HG02623 (cell line): ENCODE data around the gene FARS2.

Experiments used
- ATAC-seq: cut with Tn5 transposase; IDR thresholded peaks from one replicate; pipeline ENCODE4 v1.9.1; 2021; ENCODE audit warnings: moderate library complexity; ENCODE audit not compliant: unreplicated experiment

The FARS2 gene

DNA sequence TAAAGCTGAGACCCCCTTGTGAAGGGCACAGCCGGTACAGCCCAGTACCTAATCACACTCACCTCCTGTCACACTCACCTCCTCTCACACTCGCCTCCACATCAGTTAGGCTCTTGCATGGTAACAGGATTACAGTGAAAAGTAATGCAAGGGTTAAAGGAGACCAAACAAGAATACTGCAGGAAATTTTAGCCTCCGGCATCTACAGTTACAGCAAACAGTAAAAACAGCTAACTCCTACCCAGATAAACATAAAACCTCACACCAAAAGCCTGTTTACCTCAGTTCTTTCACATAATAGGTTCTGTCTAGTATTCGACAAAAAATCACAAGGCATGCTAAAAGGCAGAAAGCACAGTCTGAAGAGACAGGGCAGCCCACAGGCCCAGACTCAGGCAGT is 55.6 kb downstream of the FARS2 start:
- ATAC-seq, result no peak

DNA sequence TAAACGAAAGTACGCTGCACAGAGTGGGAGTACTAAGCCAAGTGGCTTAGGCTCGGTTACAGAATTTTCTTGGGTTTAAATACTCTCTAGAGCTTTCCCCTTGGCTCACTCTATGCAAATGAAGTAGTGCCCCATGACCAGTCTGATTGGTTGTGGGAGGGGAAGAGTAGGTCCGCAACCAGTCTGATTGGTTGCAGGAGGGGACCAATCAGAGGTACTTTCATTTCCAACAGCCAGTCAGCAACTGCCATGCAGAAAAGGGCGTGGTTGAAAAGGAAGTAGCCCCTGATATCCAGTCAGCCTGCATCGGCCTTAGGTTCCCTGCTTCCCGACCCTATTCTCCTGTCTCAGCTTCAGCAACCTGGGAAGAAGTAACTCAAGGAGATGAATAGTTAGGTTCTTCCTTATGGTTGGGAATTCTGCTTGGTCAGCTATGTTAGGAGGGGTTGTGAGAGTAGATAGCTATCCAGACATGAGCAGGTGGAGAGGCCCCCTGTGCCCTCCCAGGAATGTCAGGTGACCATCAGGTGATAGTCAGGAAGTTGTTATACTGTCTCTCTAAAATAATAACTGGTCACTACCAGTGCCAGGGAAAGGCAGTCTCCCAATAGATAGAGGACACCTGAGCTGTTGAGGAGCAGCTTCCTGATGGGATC is 57.4 kb downstream of the FARS2 start:
- no peak for ATAC-seq

DNA sequence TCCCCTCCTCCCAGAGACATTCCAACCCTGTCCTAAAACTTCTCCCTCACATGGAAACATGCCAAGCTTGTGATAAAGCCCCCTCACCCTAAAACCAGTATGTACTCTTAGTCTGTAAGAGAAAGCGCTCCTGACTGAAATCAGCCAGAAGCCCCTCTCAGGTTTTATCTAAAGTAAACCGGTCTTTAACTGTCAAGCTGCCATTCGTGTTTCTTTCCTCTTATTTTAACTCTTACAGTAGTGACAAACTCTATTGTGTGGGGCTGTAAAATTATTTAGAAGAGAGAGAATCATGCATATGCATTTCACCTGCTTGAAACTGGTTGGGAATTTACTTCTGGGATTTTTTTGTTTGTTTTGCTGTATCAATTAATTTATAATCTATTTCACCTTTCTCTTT is 62.7 kb downstream of the FARS2 start:
- no peak for ATAC-seq

DNA sequence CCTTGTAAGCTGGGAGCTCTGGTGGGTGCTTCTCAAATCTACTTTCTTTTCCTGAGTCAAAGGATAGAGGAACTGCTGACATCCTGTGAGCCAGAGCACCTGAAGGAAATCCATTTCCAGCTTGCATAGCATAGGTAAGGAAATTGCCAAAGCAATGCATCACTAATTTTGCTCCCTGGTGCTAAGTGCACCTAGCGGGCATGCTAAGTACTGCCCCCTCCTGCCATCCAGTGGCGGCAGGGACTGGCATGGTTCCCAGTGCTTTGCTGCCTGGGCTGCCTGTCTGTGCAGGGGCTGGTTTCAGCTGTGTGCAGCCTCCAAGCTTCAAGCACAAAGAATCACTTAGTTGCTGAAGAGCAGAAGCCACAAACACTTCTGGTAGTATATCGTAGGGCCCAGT is 63.9 kb downstream of the FARS2 start:
- no peak for ATAC-seq

DNA sequence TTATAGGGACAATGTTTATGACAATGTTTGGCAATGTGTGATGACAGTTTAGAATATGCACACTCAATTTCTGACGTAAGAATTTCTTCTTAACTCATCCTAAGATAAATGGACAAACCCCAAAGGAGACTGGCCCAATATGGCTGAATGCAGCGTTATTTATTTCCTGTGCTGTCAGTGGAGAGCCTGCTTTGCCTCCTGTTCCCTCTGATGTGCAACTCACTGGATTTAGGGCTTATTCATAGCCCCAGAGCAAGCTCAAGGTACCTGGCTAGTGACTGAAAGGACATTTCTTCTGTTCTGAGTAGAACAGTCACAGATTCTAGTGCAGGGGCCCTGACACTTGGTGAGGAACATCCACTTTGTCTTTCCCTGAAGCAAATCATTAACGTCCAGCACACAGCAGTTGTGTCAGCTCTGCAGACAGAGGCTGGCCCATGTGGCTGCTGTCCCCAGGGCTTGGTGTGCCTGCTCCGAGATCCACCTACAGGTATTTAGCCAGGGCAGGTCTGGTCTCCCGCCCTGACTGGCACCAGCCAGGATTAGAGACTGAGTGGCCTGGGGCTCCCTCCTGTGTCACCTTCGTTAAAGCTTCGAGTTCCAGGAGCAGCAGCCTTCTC is 64.8 kb downstream of the FARS2 start:
- ATAC-seq, result no peak

DNA sequence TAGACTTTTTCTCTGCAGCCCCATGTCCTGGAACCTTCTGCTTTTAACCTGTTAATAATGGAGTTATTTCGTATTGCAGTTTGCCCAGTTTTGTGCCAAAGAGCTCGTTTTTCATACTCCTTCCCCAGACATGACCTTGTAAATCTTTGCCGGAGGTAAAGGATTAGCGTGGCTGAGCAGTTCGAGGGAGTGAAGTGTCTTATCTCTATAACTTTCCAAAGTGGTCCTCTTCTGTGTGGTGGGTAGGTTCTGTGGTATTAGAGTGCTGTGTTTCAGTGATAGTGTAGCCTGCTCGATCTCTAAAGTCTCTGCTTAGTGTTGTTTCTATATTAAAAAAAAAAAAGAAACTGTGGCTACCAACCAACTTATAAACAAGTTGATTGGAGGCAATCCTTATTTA is 67.5 kb downstream of the FARS2 start:
- no peak for ATAC-seq

DNA sequence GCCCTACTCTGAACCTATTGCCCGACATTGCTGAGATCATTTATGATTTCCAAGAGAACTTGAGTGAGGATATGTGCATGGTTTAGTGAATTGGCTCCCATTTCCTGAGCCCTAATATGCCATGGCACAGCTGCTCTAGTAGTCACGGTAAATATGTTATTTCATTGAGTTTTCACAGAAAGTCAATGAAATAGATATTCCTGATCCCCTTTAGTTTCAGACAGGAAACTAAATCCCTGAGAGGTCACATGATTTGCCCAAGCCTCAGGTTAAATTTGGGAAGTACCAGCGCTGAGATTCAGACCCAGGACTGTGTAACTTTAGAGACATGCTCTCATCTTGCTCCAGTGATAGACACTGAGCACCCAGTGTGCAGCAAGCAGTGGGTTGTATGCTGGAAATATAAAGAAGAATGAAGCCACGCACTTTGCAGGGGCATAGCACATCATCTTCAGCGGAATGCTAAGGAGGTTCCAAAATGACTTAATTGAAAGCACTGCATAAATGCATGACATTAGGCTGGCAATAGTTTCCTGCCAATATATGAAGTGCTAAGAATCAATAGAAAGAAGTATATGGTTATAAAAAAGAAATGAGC is 70.6 kb downstream of the FARS2 start:
- no peak for ATAC-seq

DNA sequence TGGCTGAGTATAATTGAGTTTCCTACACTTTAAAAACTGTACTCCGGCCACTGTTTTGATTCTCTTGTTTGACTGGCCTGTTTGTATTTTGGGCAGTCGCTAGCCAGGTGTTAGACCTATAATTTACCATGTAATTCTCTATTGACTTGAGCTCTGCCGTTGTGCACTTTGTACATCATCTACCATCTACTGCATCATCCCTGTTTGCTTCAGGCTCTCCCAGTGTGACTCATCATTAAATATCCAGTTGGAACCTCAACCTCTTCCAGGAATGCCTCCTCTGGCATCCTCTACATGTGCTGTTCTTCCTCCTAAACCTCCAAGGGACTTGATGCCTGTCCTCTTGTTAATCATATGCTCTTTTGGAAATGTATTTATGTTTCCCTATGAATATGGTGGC is 72.3 kb downstream of the FARS2 start:
- ATAC-seq, result no peak

DNA sequence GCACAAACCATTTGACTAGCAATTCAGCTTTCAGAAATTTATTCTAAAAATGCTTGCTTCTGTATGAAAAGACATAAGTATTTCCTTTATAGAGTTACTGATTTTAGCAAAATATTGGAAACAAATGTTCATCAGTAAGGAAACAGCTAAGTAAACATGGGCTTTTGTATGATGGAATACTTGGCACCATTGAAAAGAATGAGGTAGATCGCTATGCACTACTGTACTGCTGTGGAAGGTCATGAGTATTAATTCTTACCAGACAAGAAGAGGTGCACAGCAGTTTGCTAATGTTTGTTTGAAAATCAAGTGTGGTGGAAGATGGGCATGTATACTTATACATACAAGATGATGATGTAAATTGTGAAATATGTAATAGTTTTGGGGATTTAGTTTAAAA is 73.0 kb downstream of the FARS2 start:
- no peak for ATAC-seq

DNA sequence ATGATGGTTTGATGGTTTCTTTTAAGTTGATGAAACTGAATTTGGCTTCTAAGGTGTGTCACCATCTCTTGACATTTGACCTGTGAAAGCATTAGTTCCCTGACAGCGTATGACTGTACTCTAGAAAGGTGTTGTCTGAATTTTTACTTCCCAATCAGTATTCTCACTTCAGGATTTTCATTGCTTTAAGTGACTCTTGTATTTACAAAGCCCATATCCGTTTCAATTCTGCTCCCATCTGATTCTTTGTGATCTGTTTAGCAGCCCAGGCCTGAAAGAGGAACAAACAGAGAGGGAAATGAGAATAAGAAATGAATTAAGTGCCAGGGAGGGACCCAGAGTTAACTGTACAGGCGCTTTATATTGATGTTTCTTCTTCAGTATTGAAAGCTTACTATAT is 73.7 kb downstream of the FARS2 start:
- ATAC-seq, result no peak

DNA sequence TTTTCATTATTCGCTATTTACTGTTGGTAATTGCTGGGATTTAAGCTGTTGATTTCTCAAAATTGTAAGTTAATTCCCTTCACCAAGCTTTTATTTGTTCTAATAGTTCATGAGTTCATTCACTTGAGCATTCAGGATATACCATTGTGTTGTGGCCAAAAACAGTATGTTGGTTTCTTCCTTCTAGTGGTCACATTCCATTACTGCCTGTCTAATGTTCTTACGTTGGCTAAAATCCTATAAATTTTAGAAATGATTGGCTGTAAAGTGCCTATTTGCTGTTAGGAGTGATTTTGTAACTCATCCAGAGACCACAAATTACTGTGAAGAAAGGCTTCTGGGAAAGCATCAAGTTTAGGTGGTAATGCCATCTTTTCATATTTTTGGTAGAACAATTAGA is 76.3 kb downstream of the FARS2 start:
- no peak for ATAC-seq

DNA sequence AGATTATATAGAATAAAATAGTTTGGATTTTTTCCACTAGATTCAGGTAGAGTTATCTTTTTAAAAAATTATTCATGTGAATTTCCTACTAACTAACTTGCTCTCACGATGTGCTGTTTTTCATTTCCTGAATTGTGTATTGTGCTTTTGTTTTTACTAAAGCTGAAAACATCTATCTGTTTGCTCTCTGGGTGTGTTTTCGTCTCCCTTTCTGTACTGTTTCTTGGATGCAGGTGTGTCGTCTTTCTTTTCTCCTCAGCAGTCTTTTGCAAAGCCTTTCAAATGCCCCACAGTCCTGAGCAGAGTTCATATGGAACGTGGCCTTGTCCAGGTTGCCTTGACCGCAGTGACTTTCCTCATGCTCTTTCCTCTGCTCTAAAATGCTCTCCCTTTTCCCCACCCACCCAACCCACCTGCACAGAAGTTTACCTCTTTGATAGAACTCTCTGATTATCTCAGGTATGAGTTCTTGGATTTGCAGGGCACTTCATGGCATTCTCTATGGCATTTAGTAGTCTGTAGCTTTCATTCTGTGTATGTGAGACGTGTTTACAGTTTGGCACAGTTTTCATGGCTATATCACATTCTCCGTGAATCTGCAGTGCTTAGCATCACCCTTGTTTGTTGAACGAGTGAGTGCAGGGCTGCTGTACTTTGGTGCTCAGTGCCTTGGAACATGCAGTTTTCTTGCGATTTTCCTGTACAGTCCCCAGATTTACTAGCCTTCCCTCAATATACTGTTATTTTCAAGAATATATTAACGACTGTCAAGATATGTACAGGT is 77.1 kb downstream of the FARS2 start:
- no peak for ATAC-seq

DNA sequence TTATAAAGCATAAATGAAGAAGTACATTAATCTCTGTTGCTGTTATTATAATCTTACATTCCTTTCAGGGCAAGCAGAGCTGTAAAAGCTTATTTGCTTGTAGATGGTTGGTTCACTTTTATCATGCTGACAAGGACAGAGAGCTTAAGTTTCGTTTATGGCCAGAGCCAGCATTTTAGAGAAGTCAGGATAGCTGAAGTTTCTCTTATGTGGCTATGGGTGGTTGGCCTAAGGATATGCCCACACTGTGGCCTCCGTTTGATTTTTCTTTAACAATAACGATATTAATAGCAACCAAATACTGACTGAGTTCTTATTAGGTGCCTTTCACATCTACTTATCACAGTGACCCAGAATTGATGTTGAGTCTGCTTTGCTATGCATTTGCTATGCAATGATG is 78.5 kb downstream of the FARS2 start:
- ATAC-seq, result no peak

DNA sequence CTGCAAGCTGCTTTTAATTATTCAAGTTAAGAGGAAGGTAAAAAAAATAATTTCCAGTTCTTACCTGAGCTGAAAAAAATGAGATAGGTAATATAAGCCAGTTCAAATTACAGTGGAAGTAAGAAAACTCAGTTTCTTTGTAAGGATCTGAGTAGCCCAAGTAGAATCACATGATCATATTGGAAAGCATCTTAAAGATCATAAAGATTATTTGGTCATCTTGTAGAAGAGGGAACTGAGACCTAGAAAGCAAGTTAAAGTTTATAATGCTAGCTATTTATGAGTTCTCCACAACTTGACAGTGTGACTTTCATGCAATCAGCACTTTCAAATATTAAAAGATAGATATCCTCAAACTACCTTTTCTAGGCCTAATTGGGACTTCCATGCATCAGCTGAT is 80.5 kb downstream of the FARS2 start:
- no peak for ATAC-seq

DNA sequence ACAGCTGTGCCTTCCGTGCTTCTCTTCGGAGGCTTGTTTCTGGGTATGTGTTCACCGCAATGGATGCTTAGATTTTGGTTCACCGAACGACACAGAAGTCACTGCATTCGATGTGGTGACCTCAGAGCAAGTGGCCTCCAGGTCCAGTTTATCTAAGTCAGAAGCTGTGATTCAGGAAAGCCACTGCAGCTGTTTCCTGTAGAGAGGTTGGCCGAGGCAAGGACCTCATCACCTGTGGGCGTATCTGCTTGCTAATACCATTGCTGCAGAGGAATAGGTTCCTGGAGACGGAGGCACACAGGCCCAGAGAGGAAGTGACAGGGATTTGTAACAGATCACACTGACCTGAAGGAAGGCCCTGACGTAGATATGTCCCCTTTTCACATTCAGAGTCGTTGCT is 82.7 kb downstream of the FARS2 start:
- ATAC-seq, result no peak

DNA sequence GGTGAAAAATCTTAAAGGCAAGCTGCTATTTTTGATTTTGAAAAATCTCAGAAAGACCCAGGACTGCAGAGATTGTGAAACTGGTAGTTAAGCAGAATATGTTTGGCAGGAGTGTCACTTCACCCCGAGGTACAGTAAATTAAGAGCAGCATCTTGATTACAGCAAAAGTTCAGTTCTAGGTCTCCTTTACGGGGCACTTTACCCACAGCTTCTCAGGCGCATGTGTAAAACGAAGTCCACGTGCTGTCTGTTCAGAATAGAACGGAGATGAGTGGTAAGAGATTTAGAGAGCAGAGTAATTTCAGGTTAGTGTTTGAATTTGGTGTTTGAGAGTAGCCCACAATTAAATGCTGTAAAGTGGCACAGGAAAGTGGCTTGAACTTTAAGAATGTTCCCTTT is 84.0 kb downstream of the FARS2 start:
- ATAC-seq, result no peak

DNA sequence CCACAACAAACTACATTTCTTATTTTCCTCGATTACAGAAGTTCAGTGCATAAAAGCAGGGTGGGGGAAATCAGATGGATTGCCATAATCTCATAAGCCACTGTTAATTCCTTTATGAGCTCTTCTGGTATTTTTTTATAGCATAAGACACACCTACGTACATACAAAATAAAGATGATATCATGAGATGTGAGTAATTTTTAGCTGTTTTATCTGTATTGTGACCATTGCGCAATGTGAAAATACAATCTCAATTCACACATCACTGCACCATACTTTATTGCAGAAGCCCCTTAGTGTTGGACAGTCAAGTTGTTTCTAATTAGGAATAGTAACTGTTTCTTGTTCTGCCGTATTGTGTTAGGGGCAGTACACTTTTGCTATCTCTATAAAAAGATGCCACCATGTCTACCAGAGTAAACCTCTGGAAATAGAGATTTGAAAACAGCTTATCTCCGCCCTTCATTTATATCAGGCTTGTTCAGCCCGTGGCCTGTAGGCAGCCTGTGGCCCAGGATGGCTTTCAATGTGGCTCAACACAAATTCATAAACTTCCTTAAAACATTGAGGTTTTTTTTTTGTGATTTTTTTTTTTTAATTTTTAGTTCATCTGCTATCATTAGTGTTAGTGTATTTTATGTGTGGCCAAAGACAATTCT is 90.4 kb downstream of the FARS2 start:
- ATAC-seq, result no peak

DNA sequence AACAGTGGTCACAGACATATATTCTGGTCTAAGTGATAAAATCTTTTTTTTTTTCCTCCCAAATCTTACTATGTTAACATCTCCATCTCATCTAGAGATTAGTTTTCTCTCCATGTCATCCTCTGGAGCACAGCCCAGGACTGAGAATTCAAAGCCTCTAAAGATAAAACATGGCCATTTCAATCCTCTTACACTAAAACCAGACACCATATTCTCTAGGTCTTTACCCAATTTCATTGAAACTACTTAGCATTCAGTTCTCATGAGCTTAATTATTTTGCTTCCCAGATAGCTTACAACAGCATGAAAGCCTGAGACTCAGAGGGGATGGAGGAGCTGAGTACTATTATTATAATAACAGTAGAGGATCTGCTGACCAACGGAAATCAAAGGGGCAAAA is 92.7 kb downstream of the FARS2 start:
- no peak for ATAC-seq

DNA sequence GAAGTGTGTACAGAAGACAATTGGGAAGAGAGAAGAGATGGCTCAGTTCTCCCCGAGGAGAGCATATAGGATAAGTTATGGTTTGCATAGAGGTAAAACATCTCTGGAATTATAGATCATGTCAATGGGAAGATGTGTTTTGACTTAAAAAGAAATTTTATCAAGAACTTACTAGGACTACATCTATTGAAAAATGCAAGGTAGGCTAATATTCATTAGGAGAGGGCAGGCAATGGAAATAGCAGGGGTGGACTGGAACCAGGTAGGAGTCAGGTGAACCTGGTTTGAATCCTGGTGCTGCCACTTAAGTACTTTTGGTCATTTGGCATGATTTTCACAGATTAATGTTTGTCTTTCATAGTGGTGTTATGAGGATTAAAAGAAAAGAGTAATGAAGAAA is 96.2 kb downstream of the FARS2 start:
- ATAC-seq, result no peak

DNA sequence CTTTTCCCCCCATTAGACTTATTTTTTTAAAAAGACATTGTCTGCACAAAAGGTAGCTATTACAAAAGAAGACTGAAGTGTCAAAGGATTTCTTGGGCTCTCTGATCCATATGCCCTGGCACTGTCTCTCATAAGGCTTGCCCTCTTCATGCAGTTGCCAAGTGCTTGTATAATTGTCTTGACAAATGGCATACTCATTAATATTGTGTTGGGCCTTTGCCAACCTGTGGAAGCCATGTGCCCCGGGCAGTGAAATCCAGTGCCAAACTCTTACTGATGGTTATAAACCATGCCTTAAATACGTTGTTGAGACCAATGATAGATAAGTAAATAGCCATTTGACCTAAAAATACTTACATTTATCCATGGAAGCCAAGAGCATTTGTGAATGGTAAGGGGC is 98.1 kb downstream of the FARS2 start:
- ATAC-seq, result no peak

DNA sequence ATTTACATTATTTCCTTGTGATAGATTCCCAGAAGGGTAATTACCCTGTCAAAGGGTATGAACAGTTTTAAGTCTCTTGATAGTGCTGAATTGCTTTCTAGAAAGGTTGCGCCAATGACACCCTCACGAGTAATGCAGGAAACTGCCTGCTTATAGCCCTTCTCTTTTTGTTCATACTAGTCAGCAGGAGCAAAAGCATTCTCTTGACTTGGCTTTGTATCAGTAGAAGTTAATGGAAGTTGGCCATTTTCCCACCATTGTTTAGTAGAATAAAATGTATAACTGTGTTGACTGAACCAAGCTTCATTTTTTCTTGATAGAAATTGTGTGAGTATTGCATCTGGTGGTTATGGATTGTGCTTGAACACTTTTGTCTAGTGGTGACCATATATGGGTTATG is 100.1 kb downstream of the FARS2 start:
- no peak for ATAC-seq
